SK-N-SH (cell line): ENCODE data around the gene AUTS2. TPM values are rescaled to one million over a fixed set of nuclear protein-coding genes. Genes with fewer than 3 reads are reported as not detected.

Source experiments
- CTCF ChIA-PET: fragments of 300-600, 350-600 bp; formaldehyde crosslinking; extraction: SDS; loops from one replicate; lab custom pipeline; 2021; lab: Yijun Ruan, JAX
- POLR2A ChIA-PET: fragments of 350-600 bp; sonication (Branson Sonifier 250); formaldehyde crosslinking; extraction: SDS; loops from one replicate; lab custom pipeline; 2020; ENCODE audit warnings: antibody characterized with exemption, inconsistent platforms; lab: Yijun Ruan, JAX
- DNase-seq: peaks from one replicate; pipeline ENCODE4 v3.0.0; 2012
- H2AFZ ChIP-seq: fragments of 200-600 bp; sonication (generic); 2 replicates; pipeline ENCODE4 v1.8.1; 2016; ENCODE audit warnings: antibody characterized with exemption, mild to moderate bottlenecking, low read depth
- H3F3A ChIP-seq: fragments of 200-600 bp; sonication (generic); replicated peaks from 2 replicates; pipeline ENCODE3; 2016; ENCODE audit warnings: antibody characterized with exemption, mild to moderate bottlenecking; ENCODE audit not compliant: insufficient read depth
- H3K27ac ChIP-seq, 2 experiments: fragments of 200-500 bp in 1 of 2; fragments of 200-600 bp in 1 of 2; sonication (Bioruptor generic) in 1 of 2; sonication (generic), shearing (Covaris generic) in 1 of 2; 2 replicates each; pipeline versions ENCODE4 v1.5.1 to v1.6.1; 2014 to 2016; ENCODE audit warnings: low read depth in 2 of 2, inconsistent platforms in 1 of 2, low read length in 1 of 2, mild to moderate bottlenecking in 1 of 2, mixed read lengths in 1 of 2
- H3K27me3 ChIP-seq: fragments of 200-600 bp; sonication (generic), shearing (Covaris generic); 2 replicates; pipeline ENCODE4 v1.6.1; 2016; ENCODE audit warnings: mixed run types; ENCODE audit not compliant: insufficient read depth
- H3K36me3 ChIP-seq, 2 experiments: fragments of 200-500 bp in 1 of 2; fragments of 200-600 bp in 1 of 2; sonication (Bioruptor generic) in 1 of 2; sonication (generic) in 1 of 2; replicated peaks in 1 of 2; 2 replicates each; pipeline versions ENCODE3 to v1.5.1; 2014 to 2016; ENCODE audit warnings: low read length in 1 of 2, mild to moderate bottlenecking in 1 of 2; ENCODE audit not compliant: insufficient read depth in 2 of 2, control insufficient read depth in 1 of 2
- H3K4me1 ChIP-seq, 2 experiments: fragments of 200-500 bp in 1 of 2; fragments of 200-600 bp in 1 of 2; sonication (Bioruptor generic) in 1 of 2; sonication (generic), shearing (Covaris generic) in 1 of 2; 2 replicates each; pipeline versions ENCODE4 v1.5.1 to v1.6.1; 2014 to 2016; ENCODE audit warnings: low read depth in 1 of 2, low read length in 1 of 2, mixed run types in 1 of 2; ENCODE audit not compliant: insufficient read depth in 2 of 2, control insufficient read depth in 1 of 2
- H3K4me2 ChIP-seq: fragments of 200-600 bp; sonication (generic), shearing (Covaris generic); 2 replicates; pipeline ENCODE4 v1.6.1; 2017; ENCODE audit warnings: mixed run types
- H3K4me3 ChIP-seq, 2 experiments: fragments of 200-500 bp in 1 of 2; fragments of 200-600 bp in 1 of 2; sonication (Bioruptor generic) in 1 of 2; sonication (generic), shearing (Covaris generic) in 1 of 2; 2 replicates each; pipeline versions ENCODE4 v1.5.1 to v1.8.1; 2014 to 2016; ENCODE audit warnings: low read depth in 2 of 2, inconsistent platforms in 1 of 2, low read length in 1 of 2, mild to moderate bottlenecking in 1 of 2, mixed read lengths in 1 of 2, moderate library complexity in 1 of 2
- H3K79me2 ChIP-seq: fragments of 200-600 bp; sonication (generic); 2 replicates; pipeline ENCODE4 v1.8.1; 2017; ENCODE audit warnings: mild to moderate bottlenecking; ENCODE audit not compliant: insufficient read depth
- H3K9ac ChIP-seq: fragments of 200-600 bp; sonication (generic); 2 replicates; pipeline ENCODE4 v1.6.1; 2017; ENCODE audit warnings: mixed run types
- H3K9me2 ChIP-seq: fragments of 200-600 bp; sonication (generic); 2 replicates; pipeline ENCODE4 v1.6.1; 2017; ENCODE audit warnings: mixed run types
- H3K9me3 ChIP-seq: fragments of 200-600 bp; sonication (generic); 2 replicates; pipeline ENCODE4 v1.6.1; 2017; ENCODE audit warnings: mixed run types, mild to moderate bottlenecking, moderate library complexity
- H4K20me1 ChIP-seq: fragments of 200-600 bp; sonication (generic); 2 replicates; pipeline ENCODE4 v1.6.1; 2017; ENCODE audit warnings: mild to moderate bottlenecking, mixed run types; ENCODE audit not compliant: insufficient read depth
- CHD2 ChIP-seq: fragments of 150-350 bp; IDR thresholded peaks from 2 replicates; pipeline ENCODE4 v1.6.1; 2018; ENCODE audit warnings: low read length; ENCODE audit not compliant: partially characterized antibody
- EP300 ChIP-seq, 2 experiments: IDR thresholded peaks; 2 replicates each; pipeline versions ENCODE4 v1.4.0 to v1.6.1; 2012; ENCODE audit warnings: borderline replicate concordance in 1 of 2, low read depth in 1 of 2, low read length in 1 of 2
- EZH2phosphoT487 ChIP-seq: fragments of 200-600 bp; sonication (generic); IDR thresholded peaks from 2 replicates; pipeline ENCODE4 v1.6.1; 2017; ENCODE audit warnings: low read depth, mixed run types, mild to moderate bottlenecking, antibody characterized with exemption, moderate library complexity, borderline replicate concordance
- FOSL2 ChIP-seq: IDR thresholded peaks from 2 replicates; pipeline ENCODE4 v1.4.0; 2012; ENCODE audit warnings: low read depth, mild to moderate bottlenecking, moderate library complexity, borderline replicate concordance
- GATA2 ChIP-seq: sonication (generic); formaldehyde crosslinking; IDR thresholded peaks from 2 replicates; pipeline ENCODE4 v1.5.0; 2020; ENCODE audit warnings: mild to moderate bottlenecking, missing genetic modification reagents
- JUND ChIP-seq: IDR thresholded peaks from 2 replicates; pipeline ENCODE4 v1.4.0; 2012
- MXI1 ChIP-seq: IDR thresholded peaks from 2 replicates; pipeline ENCODE4 v1.6.1; 2012; ENCODE audit warnings: mild to moderate bottlenecking, low read depth, low read length, improper control_type of control experiment
- NRF1 ChIP-seq: IDR thresholded peaks from 2 replicates; pipeline ENCODE4 v1.6.1; 2012; ENCODE audit warnings: low read depth, mild to moderate bottlenecking, low read length
- POLR2AphosphoS5 ChIP-seq: IDR thresholded peaks from 2 replicates; pipeline ENCODE4 v1.6.1; 2012; ENCODE audit warnings: low read depth, low read length
- RAD21 ChIP-seq: IDR thresholded peaks from 2 replicates; pipeline ENCODE4 v1.6.1; 2012; ENCODE audit warnings: mild to moderate bottlenecking, low read length
- RFX5 ChIP-seq: IDR thresholded peaks from 2 replicates; pipeline ENCODE4 v1.6.1; 2012; ENCODE audit warnings: mild to moderate bottlenecking, improper control_type of control experiment, low read length
- RXRA ChIP-seq: IDR thresholded peaks from 2 replicates; pipeline ENCODE4 v1.4.0; 2012; ENCODE audit warnings: low read depth, mild to moderate bottlenecking, borderline replicate concordance
- SIN3A ChIP-seq: IDR thresholded peaks from 2 replicates; pipeline ENCODE4 v1.6.1; 2012; ENCODE audit warnings: low read depth, mild to moderate bottlenecking, low read length, moderate library complexity, borderline replicate concordance
- SMC3 ChIP-seq: IDR thresholded peaks from 2 replicates; pipeline ENCODE4 v1.6.1; 2012; ENCODE audit warnings: low read depth, low read length, improper control_type of control experiment
- TEAD4 ChIP-seq: IDR thresholded peaks from 2 replicates; pipeline ENCODE4 v1.4.0; 2012; ENCODE audit warnings: mild to moderate bottlenecking, borderline replicate concordance; ENCODE audit not compliant: insufficient read depth
- WGBS: methylation state at CpG from one replicate; pipeline ENCODE4 v1.1.6; 2017; ENCODE audit warnings: low lambda C conversion rate; 5-methylcytosine and 5-hydroxymethylcytosine counted together
- polyA plus RNA-seq, 3 experiments: library from polyadenylated mRNA; depleted of rRNA; stranded (reverse); fragments of >200 nt; gene quantifications; 2 replicates each; pipeline ENCODE4 v1.2.3, GENCODE V29; 2012
- TF ChIP-seq, protein P1 (sequence below): fragments of 150-350 bp; IDR thresholded peaks from 2 replicates; pipeline ENCODE4 v1.6.1; 2016; ENCODE audit warnings: mild to moderate bottlenecking, low read depth, low read length
- TF ChIP-seq, protein P2 (sequence below): IDR thresholded peaks from 2 replicates; pipeline ENCODE4 v1.6.1; 2012; ENCODE audit warnings: mild to moderate bottlenecking, low read depth, low read length, moderate library complexity
- TF ChIP-seq, protein P3 (sequence below): fragments of 200-600 bp; sonication (generic); IDR thresholded peaks from 2 replicates; pipeline ENCODE4 v1.6.1; 2017; ENCODE audit warnings: antibody characterized with exemption, mild to moderate bottlenecking, moderate library complexity
- TF ChIP-seq, protein P4 (sequence below): IDR thresholded peaks from 2 replicates; pipeline ENCODE4 v1.4.0; 2012; ENCODE audit warnings: low read depth, borderline replicate concordance

The AUTS2 gene
- polyA plus RNA-seq, 1 of the 3 experiments (the other 2 are of a cell fraction), result 15.6 TPM

DNA sequence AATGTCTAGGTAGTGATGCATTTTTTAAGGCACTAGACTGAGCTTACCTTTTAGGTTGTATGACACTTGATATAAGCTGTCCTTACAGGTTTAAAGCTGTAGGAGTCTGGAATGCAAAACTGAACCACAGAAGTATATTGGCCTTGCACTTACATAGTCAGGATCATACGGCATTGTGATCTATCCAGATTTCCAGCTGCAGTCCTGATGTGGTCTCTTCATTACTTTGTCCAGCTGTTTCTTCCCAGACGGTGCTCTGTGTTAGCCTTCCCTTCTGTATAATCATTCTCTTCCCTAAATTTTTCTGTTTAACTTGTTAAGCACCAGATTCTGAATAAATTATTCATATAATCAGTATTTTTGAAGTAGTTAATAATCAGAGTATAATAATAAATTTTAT lies 67.1 kb downstream of the AUTS2 start:
- peaks cover 0 to 4% of the 10 kb centered on the region in 2 experiments; a peak in 2 of 4 replicates for H3K4me1 ChIP-seq
- TF ChIP-seq, protein P1, sequence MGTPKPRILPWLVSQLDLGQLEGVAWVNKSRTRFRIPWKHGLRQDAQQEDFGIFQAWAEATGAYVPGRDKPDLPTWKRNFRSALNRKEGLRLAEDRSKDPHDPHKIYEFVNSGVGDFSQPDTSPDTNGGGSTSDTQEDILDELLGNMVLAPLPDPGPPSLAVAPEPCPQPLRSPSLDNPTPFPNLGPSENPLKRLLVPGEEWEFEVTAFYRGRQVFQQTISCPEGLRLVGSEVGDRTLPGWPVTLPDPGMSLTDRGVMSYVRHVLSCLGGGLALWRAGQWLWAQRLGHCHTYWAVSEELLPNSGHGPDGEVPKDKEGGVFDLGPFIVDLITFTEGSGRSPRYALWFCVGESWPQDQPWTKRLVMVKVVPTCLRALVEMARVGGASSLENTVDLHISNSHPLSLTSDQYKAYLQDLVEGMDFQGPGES, result no peak
- TF ChIP-seq POLR2AphosphoS5 (no peak), MXI1 (no peak), TEAD4 (no peak), EP300 (IDR thresholded peaks at IDR 0.05; ENCODE audit: borderline replicate concordance in 1 of 2, low read depth in 1 of 2, low read length in 1 of 2) (no peak), RFX5 (no peak), CHD2 (no peak), EZH2phosphoT487 (no peak), RXRA (no peak), SMC3 (no peak), JUND (no peak), NRF1 (no peak), RAD21 (no peak), GATA2 (CRISPR knock-in tag) (no peak), SIN3A (no peak), FOSL2 (no peak)
- TF ChIP-seq, protein P2, sequence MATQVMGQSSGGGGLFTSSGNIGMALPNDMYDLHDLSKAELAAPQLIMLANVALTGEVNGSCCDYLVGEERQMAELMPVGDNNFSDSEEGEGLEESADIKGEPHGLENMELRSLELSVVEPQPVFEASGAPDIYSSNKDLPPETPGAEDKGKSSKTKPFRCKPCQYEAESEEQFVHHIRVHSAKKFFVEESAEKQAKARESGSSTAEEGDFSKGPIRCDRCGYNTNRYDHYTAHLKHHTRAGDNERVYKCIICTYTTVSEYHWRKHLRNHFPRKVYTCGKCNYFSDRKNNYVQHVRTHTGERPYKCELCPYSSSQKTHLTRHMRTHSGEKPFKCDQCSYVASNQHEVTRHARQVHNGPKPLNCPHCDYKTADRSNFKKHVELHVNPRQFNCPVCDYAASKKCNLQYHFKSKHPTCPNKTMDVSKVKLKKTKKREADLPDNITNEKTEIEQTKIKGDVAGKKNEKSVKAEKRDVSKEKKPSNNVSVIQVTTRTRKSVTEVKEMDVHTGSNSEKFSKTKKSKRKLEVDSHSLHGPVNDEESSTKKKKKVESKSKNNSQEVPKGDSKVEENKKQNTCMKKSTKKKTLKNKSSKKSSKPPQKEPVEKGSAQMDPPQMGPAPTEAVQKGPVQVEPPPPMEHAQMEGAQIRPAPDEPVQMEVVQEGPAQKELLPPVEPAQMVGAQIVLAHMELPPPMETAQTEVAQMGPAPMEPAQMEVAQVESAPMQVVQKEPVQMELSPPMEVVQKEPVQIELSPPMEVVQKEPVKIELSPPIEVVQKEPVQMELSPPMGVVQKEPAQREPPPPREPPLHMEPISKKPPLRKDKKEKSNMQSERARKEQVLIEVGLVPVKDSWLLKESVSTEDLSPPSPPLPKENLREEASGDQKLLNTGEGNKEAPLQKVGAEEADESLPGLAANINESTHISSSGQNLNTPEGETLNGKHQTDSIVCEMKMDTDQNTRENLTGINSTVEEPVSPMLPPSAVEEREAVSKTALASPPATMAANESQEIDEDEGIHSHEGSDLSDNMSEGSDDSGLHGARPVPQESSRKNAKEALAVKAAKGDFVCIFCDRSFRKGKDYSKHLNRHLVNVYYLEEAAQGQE, result no peak
- TF ChIP-seq, protein P3, sequence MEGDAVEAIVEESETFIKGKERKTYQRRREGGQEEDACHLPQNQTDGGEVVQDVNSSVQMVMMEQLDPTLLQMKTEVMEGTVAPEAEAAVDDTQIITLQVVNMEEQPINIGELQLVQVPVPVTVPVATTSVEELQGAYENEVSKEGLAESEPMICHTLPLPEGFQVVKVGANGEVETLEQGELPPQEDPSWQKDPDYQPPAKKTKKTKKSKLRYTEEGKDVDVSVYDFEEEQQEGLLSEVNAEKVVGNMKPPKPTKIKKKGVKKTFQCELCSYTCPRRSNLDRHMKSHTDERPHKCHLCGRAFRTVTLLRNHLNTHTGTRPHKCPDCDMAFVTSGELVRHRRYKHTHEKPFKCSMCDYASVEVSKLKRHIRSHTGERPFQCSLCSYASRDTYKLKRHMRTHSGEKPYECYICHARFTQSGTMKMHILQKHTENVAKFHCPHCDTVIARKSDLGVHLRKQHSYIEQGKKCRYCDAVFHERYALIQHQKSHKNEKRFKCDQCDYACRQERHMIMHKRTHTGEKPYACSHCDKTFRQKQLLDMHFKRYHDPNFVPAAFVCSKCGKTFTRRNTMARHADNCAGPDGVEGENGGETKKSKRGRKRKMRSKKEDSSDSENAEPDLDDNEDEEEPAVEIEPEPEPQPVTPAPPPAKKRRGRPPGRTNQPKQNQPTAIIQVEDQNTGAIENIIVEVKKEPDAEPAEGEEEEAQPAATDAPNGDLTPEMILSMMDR, result no peak
- TF ChIP-seq, protein P4, sequence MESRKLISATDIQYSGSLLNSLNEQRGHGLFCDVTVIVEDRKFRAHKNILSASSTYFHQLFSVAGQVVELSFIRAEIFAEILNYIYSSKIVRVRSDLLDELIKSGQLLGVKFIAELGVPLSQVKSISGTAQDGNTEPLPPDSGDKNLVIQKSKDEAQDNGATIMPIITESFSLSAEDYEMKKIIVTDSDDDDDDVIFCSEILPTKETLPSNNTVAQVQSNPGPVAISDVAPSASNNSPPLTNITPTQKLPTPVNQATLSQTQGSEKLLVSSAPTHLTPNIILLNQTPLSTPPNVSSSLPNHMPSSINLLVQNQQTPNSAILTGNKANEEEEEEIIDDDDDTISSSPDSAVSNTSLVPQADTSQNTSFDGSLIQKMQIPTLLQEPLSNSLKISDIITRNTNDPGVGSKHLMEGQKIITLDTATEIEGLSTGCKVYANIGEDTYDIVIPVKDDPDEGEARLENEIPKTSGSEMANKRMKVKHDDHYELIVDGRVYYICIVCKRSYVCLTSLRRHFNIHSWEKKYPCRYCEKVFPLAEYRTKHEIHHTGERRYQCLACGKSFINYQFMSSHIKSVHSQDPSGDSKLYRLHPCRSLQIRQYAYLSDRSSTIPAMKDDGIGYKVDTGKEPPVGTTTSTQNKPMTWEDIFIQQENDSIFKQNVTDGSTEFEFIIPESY, result no peak
- TF ChIP-seq, all 33 proteins: peak for 0
- Histone ChIP-seq H4K20me1 (peaks cover 13% of the 10 kb centered on the region; the same call in 1 of the 2 replicates), H3K4me3 (no peak overlapping the region), H3K27me3 (no peaks in the 10 kb centered on the region), H3K27ac (no peak overlapping the region), H3K9ac (no peak overlapping the region), H3K36me3 (no peaks in the 10 kb centered on the region), H3K4me2 (no peak overlapping the region), H3K79me2 (peaks cover 22% of the 10 kb centered on the region; the same call in 1 of the 2 replicates), H2AFZ (no peak overlapping the region), H3K9me3 (no peaks in the 10 kb centered on the region), H3K9me2 (no peaks in the 10 kb centered on the region), H3F3A (no peaks in the 10 kb centered on the region)
- POLR2A ChIA-PET, result no interaction called here
- DNase-seq, result no peak
- WGBS, result 85% methylated on average over 2 of the region's 2 CpGs
- CTCF ChIA-PET, result interaction anchor here (1.4 kb wide), 1 partner anchor 11 kb away, joined by 6 read pairs; no protein-coding TSS in a partner anchor
